Measurements from ENCODE around the gene SRPK2.

The SRPK2 gene

GRCh38 chr7:105228555-105228954, 160.2 kb downstream of the SRPK2 start:
- no peak for TF ChIP-seq CTCF (conservative IDR thresholded peaks at IDR 0.05; ENCODE audit: low read depth, low read length)
- no peak overlapping the region for H3K4me3 ChIP-seq (ENCODE audit: low read length)

GRCh38 chr7:105227391-105227790, 161.3 kb downstream of the SRPK2 start:
- DNase-seq (ENCODE audit: low read depth), result no peak
- TF ChIP-seq CTCF (conservative IDR thresholded peaks at IDR 0.05; ENCODE audit: low read depth, low read length), result no peak
- no peak overlapping the region for H3K4me3 ChIP-seq (ENCODE audit: low read length)

More at GRCh38 chr7:105228555-105228954, 160.2 kb downstream of the SRPK2 start:
- DNase-seq (ENCODE audit: low read depth), result no peak

DNA sequence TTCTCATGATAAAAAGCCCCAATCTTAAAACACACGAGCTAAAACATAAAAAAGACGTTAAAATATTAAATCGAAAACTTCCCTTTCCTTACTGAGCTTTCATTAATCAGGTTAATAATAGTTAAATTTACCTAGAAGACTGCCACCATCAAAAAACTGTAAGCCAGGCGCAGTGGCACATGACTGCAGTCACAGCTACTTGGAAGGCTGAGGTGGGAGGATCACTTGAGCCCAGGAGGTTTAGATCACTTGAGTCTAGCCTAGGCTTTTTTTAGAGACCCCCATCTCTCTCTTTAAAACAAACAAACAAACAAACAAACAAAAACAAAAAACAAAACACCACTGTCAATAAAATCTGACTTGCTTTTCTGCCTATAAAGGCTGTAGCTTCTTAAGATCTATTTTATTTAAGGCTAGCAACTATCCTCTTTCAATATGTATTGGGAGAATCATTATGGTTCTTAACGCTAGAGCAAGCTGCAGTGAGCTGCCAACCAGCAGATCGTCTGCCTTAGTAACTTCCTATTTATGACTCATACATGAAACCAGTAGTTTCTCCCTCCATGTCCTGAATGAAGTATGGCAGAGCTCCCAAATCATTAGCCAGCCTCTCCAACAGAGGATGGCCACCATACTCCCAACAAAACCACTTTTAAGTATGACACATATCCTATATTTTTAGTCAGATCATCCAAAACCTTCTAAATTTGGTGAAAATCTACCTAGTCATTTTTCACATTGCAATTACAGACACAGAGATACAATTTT, 163.7 kb downstream of the SRPK2 start:
- no peak for TF ChIP-seq CTCF (conservative IDR thresholded peaks at IDR 0.05; ENCODE audit: low read depth, low read length)
- peak; percentile 39 for DNase-seq (ENCODE audit: low read depth)
- no peak overlapping the region for H3K4me3 ChIP-seq (ENCODE audit: low read length)

DNA sequence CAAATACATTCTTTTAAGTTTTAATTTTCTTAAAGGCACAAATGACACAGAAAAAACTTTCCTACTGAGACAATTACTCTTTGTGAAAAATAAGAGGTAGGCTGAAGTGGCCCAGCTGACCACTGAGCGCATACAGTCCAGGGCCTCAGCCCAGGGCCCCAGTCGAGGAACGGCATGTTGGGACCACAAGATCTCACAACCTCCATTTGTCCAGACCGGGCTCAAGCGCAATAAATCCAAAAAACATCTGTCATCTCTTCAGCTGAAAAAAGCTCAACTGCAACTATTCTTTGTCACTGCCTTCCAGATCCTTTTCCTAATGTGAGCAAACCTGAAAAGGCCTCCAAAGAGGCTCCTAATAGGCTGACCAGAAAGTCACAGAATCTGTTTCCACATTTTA, 165.8 kb downstream of the SRPK2 start:
- no peak overlapping the region for H3K4me3 ChIP-seq (ENCODE audit: low read length)
- DNase-seq (ENCODE audit: low read depth), result no peak
- TF ChIP-seq CTCF (conservative IDR thresholded peaks at IDR 0.05; ENCODE audit: low read depth, low read length), result no peak

DNA sequence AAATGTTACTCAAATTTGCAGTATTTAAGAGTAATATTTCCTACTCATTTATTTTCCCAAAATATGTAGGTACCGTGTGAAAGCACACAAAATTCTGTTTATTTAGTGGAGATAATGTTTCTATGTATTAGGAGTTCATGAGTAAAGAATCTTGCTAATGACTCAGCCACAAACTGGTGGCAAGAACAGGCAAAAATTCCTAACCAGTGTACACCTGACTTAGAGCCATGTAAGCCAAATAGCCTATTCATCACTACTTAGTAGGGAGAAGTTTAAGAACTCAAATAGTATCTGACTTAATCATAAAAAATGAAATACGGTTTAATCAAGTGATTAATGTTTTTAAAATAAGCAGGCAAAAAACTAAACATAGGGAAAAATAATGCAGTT, 169.0 kb downstream of the SRPK2 start:
- TF ChIP-seq CTCF (conservative IDR thresholded peaks at IDR 0.05; ENCODE audit: low read depth, low read length), result no peak
- DNase-seq (ENCODE audit: low read depth), result peak; percentile 81
- H3K4me3 ChIP-seq (ENCODE audit: low read length), result no peak overlapping the region

DNA sequence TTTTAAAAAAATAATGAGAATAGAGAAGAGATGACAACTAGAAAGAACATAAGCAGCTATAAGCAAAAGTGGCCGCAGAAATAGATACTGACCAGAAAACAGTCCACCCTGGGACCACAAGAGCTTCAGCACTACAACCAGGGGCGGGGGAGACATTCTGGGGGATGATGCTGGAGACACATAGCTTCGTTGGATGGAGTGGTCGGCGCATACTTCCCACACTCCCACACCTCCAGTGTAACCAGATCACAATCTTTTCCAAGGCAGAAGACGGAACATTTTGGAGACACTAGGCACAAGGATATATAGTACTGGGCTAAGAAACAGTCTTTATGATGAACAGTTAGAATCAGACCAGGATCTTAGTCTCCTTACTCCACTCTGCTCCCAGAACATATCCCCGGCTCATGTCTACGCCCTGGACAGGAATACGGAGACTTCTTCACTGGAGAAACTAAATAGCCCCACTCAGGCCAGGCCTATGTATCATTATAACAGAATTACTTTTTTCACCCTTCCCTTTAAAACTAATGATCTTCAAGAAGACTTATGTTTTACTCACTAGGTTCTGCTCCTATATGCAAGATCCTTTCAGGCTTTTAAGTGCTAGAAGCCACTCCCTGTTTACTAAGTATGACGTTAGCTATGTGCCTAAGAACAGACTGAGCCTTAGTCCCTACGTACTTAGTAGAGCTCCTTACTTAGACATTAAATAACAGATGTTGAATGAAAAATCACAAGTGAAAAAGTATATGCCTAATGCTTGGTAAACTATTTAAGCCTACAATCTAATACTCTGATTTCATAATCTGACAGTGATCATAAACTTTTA, 169.6 kb downstream of the SRPK2 start:
- H3K4me3 ChIP-seq (ENCODE audit: low read length), result no peak overlapping the region
- TF ChIP-seq CTCF (conservative IDR thresholded peaks at IDR 0.05; ENCODE audit: low read depth, low read length), result no peak
- DNase-seq (ENCODE audit: low read depth), result peak; percentile 79

Data from retinal pigment epithelial cell (primary cell).